Caki2 (cell line): Measurements from ENCODE around the gene GJA1. TPM values are rescaled to one million over a fixed set of nuclear protein-coding genes. Genes with fewer than 3 reads are reported as not detected.
A peak's percentile ranks its signal among the peaks of the same experiment; 100 is the strongest.
"Not testable (repeated sequence)": the region's sequence is repeated elsewhere in the genome, so short reads cannot be mapped to it uniquely, and the experiment has no call there.

Source experiments
- DNase-seq: peaks from one replicate; pipeline ENCODE4 v3.0.0-alpha.2; 2015; ENCODE audit warnings: low read depth
- in situ Hi-C: cut with HindIII; loops from 2 replicates; pipeline ENCODE4 v1.10.0; 2016; ENCODE audit warnings: low sequenced_read_pairs, low pct_unique_long_range_greater_than_20kb, mixed read lengths
- total RNA-seq: library from RNA; depleted of rRNA; stranded (reverse); fragments of >200 nt; shearing (Covaris generic); gene quantifications from 2 replicates; pipeline ENCODE4 v1.2.3, GENCODE V29; 2014; ENCODE audit warnings: low replicate concordance

GJA1 gene
- total RNA-seq, 1 experiment from 2014 or later = 32.5 TPM

DNA sequence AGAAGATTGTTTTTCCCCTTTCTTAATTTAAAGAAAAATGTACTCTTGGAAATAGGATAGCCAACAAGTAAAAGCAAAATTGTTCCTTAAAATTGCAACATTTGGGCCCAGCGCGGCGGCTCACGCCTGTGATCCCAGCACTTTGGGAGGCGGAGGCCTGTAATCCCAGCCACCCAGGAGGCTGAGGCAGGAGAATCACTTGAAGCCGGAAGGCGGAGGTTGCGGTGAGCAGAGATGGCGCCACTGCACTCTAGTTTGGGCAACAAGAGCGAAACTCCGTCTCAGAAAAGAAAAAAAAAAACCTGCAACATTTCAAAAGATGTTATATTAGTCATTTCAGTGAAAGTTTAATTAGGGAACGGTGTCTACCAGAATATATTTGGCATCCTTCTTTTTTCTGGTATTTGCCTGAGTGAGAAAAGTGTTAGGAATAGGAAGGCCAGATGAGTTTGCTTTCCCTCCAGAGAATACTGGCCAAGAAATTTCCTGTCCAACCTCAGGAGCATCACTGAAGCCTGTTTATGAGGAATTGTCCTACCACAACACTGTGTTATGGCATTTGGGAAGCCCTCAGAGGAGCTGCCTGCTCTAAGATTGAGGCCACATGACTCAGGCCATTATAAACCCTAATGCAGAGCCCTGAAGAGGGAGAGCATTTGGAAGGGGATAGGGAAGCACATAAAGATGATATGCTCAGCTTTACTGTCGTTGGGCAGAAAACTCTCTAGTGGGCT, 1.2 kb upstream of the GJA1 start:
- DNase-seq = no peak

DNA sequence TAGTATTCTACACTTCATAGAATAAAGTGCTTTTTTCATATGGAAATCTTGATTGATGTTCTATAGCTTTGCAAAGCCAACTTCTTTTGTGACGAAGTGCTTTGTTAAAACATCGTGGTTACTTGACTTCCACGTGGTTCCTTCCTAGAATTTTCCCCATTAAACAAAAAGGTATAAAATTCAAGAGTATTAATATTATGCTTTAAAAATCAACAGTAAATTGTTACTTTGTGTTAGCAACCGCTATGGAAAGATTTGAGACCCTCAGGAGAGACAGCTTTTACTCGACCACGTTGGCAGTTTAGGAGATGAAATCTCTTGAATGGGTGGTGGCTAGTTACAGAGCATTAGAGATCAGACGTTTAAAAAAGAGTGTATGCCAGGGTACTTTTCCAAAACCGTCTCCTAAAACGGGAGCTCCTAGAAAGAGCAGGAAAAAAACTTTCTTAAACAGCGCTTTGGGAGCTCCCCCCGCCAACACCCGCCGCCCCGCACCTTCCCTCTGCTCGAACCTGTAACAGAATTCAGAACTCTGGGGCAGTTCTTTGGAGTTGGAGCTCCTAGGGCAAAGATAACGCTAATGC, 920 bp downstream of the GJA1 start:
- in situ Hi-C loops = loop anchor here (10.0 kb wide), 1 partner anchor 258 kb away; no protein-coding TSS in a partner anchor
- no peak for DNase-seq

More for the DNA sequence above, 1.2 kb upstream of the GJA1 start:
- in situ Hi-C loops = loop anchor here (10.0 kb wide), 1 partner anchor 261 kb away; no protein-coding TSS in a partner anchor

- DNase-seq = peak; percentile 49
- in situ Hi-C loops = loop anchor here (10.0 kb wide), 1 partner anchor 258 kb away; no protein-coding TSS in a partner anchor
Observed at GRCh38 chr6:121436960-121437850, 1.8 kb downstream of the GJA1 start.

DNA sequence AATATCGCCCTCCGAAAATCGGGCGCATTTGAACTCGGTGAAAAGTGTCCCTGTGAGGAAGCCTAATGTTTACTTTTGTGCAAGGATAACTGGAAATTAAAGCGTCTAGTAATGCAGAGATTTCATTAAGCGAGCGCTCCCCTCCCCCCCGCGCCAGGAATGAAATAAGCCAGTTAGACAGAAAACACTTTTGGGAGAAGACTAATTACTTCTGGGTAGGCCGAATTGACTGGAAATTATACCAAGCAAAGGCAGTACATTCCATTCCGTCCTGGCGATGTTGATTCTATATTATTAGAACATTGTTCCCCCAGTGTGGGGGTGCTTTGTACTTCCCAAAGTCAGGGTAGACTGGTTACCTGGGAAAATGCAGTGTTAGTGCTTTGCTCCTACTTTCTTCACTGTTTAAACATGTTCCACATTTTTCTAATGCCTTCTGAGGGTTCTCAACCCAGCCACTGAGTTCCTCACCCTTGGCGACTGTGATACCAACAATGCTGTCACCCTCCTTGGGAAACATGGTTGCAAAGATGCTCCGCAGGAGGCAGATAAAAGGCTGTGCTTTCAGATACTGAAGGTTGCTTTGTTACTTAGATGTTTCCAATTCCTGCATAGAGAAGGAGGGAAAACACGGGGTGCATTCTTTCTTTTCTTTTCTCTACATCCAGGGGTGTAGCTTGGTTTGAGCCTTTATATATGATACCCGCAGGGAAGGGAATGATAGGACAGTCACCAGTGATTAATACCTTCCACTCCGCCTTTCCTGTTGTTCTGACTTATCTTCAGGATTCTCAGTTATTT, 2.6 kb downstream of the GJA1 start:
- DNase-seq = peak; percentile 69

GRCh38 chr6:121438869-121439268, 3.4 kb downstream of the GJA1 start:
- DNase-seq = no peak
- in situ Hi-C loops = loop anchor here (10.0 kb wide), 1 partner anchor 256 kb away; no protein-coding TSS in a partner anchor

More for the DNA sequence above, 2.6 kb downstream of the GJA1 start:
- in situ Hi-C loops = loop anchor here (10.0 kb wide), 1 partner anchor 257 kb away; no protein-coding TSS in a partner anchor

DNA sequence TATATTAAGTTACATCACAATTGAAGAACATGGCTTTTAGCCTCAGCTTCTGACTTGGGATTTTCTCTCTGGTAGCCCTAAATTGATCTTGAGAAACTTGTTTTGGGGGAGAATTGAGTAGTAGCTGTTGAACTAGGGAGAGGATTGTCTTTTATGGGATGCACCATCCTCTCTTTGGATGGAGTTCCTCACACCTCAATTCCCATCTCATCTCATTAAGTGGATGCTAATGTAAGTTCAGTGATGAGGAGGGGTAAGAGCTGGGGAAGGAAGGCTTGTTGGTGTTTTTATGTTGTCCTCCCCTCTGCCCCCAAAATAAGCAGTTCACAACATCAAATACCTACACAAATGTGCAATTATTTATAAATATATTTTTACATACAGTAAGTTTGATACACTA, 4.0 kb downstream of the GJA1 start:
- in situ Hi-C loops = loop anchor here (10.0 kb wide), 1 partner anchor 255 kb away; no protein-coding TSS in a partner anchor

GRCh38 chr6:121439926-121440325, 4.5 kb downstream of the GJA1 start:
- peak; percentile 41 for DNase-seq
- in situ Hi-C loops = loop anchor here (10.0 kb wide), 1 partner anchor 255 kb away; no protein-coding TSS in a partner anchor

More for the DNA sequence above, 4.0 kb downstream of the GJA1 start:
- peak; percentile 48 for DNase-seq

GRCh38 chr6:121441477-121441876, 6.0 kb downstream of the GJA1 start:
- DNase-seq = no peak
- in situ Hi-C loops = no loop called here

DNA sequence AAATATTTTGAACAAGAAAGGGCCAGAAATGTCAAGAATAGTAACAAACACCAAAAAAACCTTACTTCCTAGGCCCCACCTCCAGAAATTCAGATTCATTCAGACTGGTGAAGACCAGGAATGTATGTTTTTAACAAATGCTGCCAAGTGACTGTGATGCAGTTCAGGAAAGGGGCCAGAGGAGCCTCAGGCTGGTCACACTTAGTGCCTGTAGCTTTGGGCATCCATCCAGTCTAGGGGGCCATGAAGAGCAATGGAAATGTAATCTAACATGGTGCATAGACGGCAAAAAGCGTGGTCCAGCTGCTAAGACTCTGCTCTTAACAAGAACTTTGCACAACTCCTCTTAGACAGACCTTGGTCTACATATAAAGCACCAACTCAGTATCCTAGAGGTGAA, 7.1 kb downstream of the GJA1 start:
- DNase-seq = no peak
- in situ Hi-C loops = no loop called here

- DNase-seq = peak; percentile 27
- in situ Hi-C loops = no loop called here
Observed at GRCh38 chr6:121443971-121444541, 8.6 kb downstream of the GJA1 start.

DNA sequence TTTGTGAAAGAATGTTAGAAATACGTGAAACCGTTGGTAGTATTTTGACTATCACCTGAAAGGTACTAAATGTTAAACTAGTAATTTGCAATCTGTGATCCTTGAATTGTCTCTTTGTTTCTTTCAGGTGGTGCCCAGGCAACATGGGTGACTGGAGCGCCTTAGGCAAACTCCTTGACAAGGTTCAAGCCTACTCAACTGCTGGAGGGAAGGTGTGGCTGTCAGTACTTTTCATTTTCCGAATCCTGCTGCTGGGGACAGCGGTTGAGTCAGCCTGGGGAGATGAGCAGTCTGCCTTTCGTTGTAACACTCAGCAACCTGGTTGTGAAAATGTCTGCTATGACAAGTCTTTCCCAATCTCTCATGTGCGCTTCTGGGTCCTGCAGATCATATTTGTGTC, 11.3 kb downstream of the GJA1 start:
- in situ Hi-C loops, DNase-seq: not testable (repeated sequence)

- DNase-seq, in situ Hi-C loops: not testable (repeated sequence)
Observed at GRCh38 chr6:121447746-121448145, 12.3 kb downstream of the GJA1 start.

GRCh38 chr6:121448528-121448927, 13.1 kb downstream of the GJA1 start:
- in situ Hi-C loops, DNase-seq: not testable (repeated sequence)

DNA sequence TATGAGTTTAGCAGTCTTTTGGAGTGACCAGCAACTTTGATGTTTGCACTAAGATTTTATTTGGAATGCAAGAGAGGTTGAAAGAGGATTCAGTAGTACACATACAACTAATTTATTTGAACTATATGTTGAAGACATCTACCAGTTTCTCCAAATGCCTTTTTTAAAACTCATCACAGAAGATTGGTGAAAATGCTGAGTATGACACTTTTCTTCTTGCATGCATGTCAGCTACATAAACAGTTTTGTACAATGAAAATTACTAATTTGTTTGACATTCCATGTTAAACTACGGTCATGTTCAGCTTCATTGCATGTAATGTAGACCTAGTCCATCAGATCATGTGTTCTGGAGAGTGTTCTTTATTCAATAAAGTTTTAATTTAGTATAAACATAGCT, 13.9 kb downstream of the GJA1 start:
- no peak for DNase-seq

DNA sequence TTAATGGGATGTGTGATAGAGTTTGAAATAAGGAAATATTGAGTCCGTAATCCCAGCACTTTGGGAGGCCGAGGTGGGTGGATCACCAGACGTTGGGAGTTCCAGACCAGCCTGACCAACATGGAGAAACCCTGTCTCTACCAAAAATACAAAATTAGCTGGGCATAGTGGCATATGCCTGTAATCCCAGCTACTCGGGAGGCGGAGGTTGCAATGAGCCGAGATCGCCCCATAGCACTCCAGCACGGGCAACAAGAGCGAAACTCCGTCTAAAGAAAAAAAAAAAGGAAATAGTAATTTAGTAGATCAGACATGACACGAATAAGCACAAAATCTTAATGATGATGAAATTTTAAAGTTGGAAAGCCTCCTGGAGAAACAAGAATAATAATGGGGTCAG, 14.8 kb downstream of the GJA1 start:
- no peak for DNase-seq

More for the DNA sequence above, 13.9 kb downstream of the GJA1 start:
- in situ Hi-C loops = no loop called here

DNA sequence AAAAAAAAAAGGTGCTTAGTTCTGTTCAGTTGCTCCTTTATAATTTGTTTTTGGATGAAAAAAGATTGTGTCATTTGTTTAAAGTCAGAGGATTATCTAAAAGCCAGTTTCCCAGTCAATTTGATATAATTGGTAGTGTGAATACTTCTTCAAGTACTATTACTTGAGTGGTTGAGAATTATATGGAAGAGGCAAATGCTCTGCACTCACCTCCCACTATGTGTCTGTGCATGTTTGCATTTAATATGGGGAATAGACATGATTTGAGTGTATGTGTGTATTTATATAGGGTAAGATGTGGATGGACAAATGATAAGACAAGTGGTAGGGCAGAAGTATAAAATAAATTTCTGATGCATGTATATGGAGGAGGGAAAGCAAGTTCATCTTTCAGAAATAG, 15.8 kb downstream of the GJA1 start:
- no peak for DNase-seq

More for the DNA sequence above, 14.8 kb downstream of the GJA1 start:
- in situ Hi-C loops = no loop called here

DNA sequence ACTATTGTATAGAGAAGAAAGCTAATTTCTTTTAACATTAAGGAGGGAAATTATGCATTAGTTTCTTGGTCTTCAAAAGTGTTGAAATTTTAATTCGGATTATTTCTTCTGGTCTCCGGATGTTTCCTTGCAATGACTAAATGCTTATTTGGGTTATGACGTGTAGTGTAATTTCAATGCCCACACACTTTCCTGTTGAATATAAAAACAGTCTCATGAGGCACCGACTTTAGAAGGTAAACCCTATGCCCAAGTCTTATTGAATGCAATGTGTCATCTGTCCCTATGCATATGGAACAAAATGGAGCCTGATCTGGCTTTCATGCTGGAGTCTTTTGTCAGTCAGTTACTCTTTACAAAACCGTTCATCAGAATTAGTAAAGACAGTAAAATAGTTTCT, 17.7 kb downstream of the GJA1 start:
- DNase-seq = no peak
- in situ Hi-C loops = no loop called here

More for the DNA sequence above, 15.8 kb downstream of the GJA1 start:
- in situ Hi-C loops = no loop called here
